Measurements from ENCODE around the gene FERD3L.

Gene FERD3L

GRCh38 chr7:19161671-19162070 is 16.4 kb upstream of the FERD3L start:
- TF ChIP-seq CTCF (IDR thresholded peaks at IDR 0.05; ENCODE audit: insufficient read depth, low read length, missing control alignments): no peak
- ChIA-PET POLR2A (interaction anchor here (1.0 kb wide), 1 partner anchor 41 kb away, joined by 5 read pairs; no protein-coding TSS in a partner anchor), CTCF (interaction anchor here (0.7 kb wide), 1 partner anchor 8 kb away, joined by 3 read pairs; no protein-coding TSS in a partner anchor)
- DNase-seq (ENCODE audit: low read depth, low spot score): no peak
- H3K4me3 ChIP-seq (ENCODE audit: low read depth, low read length): no peak overlapping the region

- no peak for DNase-seq (ENCODE audit: low read depth, low spot score)
- TF ChIP-seq CTCF (IDR thresholded peaks at IDR 0.05; ENCODE audit: insufficient read depth, low read length, missing control alignments): no peak
Measured at GRCh38 chr7:19146699-19147098, 1.5 kb upstream of the FERD3L start.

GRCh38 chr7:19145434-19146115 is 354 bp upstream of the FERD3L start:
- no peak overlapping the region for H3K4me3 ChIP-seq (ENCODE audit: low read depth, low read length)
- no peak for TF ChIP-seq CTCF (IDR thresholded peaks at IDR 0.05; ENCODE audit: insufficient read depth, low read length, missing control alignments)
- POLR2A ChIA-PET: no interaction called here
- no peak for DNase-seq (ENCODE audit: low read depth, low spot score)
- CTCF ChIA-PET: interaction anchor here (0.9 kb wide), 1 partner anchor 346 kb away, joined by 3 read pairs; no protein-coding TSS in a partner anchor

More at GRCh38 chr7:19146699-19147098, 1.5 kb upstream of the FERD3L start:
- H3K4me3 ChIP-seq (ENCODE audit: low read depth, low read length): no peak overlapping the region
- ChIA-PET CTCF (interaction anchor here (1.2 kb wide), 1 partner anchor 344 kb away, joined by 3 read pairs; no protein-coding TSS in a partner anchor), POLR2A (no interaction called here)

GRCh38 chr7:19143881-19144574 is 1.2 kb downstream of the FERD3L start:
- ChIA-PET POLR2A (no interaction called here), CTCF (interaction anchor here (1.2 kb wide), 1 partner anchor 22 kb away, joined by 6 read pairs; no protein-coding TSS in a partner anchor)
- TF ChIP-seq CTCF (IDR thresholded peaks at IDR 0.05; ENCODE audit: insufficient read depth, low read length, missing control alignments): no peak
- H3K4me3 ChIP-seq (ENCODE audit: low read depth, low read length): no peak overlapping the region
- DNase-seq (ENCODE audit: low read depth, low spot score): no peak

- CTCF ChIA-PET: no interaction called here
- DNase-seq (ENCODE audit: low read depth, low spot score): no peak
- POLR2A ChIA-PET: no interaction called here
- no peak for TF ChIP-seq CTCF (IDR thresholded peaks at IDR 0.05; ENCODE audit: insufficient read depth, low read length, missing control alignments)
- no peak overlapping the region for H3K4me3 ChIP-seq (ENCODE audit: low read depth, low read length)
Measured at GRCh38 chr7:19139706-19140327, 5.4 kb downstream of the FERD3L start.

GRCh38 chr7:19133886-19134285 is 11.3 kb downstream of the FERD3L start:
- POLR2A ChIA-PET: no interaction called here

More at GRCh38 chr7:19133886-19134285, 11.3 kb downstream of the FERD3L start:
- no peak overlapping the region for H3K4me3 ChIP-seq (ENCODE audit: low read depth, low read length)
- CTCF ChIA-PET: interaction anchor here (0.6 to 1.5 kb wide), 4 partner anchors 11 to 487 kb away, joined by 3 to 8 read pairs (median 4); no protein-coding TSS in a partner anchor
- DNase-seq (ENCODE audit: low read depth, low spot score): no peak
- no peak for TF ChIP-seq CTCF (IDR thresholded peaks at IDR 0.05; ENCODE audit: insufficient read depth, low read length, missing control alignments)
